HG03025 (cell line): Measurements from ENCODE around the gene MAPKAP1.

ENCODE experiments used
- ATAC-seq: cut with Tn5 transposase; IDR thresholded peaks from one replicate; pipeline ENCODE4 v1.9.1; 2021; ENCODE audit warnings: mild to moderate bottlenecking, moderate library complexity; ENCODE audit not compliant: unreplicated experiment, low FRiP score

The MAPKAP1 gene

DNA sequence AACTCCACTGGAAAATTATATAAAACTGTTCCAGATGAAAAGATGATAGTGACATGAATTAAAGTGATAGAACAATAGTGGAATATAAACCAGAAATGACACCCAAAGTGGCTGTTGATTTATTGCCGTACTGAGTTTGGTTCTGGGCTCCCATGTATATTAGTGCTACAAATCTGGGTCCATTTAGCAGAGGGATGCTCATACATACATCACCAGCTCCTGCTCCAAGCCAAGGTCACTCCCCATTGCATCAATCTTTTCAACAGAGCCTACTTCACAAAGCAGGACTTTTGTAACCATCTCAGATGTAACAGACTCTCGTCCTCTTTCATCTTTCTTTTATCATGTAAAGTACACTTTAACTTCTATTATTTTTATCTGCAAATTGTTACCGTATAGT, 236.8 kb downstream of the MAPKAP1 start:
- no peak for ATAC-seq

DNA sequence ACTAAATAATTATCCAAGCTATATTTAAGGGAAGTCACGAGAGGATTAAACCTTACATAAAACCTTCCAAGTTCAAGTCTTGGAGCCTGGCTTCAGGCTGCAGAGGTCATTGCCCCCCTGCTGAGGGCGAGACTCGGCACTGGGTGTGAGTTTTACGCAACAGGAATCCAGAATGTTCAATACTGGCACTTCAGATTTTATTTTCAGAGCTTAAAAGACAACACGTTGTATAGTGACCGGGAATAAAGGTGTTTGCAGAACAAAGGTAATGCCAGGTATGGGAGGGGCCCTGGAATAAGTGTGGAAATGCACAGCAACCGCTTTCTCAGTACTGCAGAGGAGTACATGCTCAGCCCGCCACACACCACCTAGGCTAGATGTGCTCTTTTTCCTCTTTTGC, 238.4 kb downstream of the MAPKAP1 start:
- no peak for ATAC-seq

DNA sequence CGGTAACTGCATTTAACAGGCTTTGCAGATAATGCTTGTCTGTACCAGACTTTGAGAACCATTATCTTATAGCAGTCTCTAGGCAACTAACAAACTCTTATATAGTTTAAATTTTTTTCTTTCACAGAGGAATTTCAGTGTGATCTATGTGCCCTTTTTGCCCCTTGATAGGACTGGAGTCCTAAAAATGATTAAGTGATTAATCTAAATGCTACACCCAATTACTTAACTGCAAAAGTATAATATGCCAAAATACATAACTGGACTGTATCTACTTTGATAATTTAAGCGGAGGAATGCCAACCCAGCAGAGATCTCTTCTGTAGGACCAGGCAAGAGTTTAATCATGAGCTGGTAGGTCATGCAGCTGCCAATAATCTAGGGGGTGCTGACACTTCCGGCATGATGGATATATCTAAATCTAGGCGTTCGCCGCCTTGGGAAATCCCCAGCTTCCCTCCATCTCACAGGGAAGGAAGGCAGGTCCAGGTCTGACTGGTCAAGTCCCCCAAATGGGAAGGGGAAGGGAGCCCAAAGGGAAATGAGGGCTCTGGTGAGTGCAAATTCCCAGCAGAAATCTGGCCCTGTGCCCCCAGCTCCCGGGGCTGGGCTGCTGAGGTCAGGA, 239.8 kb downstream of the MAPKAP1 start:
- no peak for ATAC-seq

- ATAC-seq: no peak
Observed at GRCh38 chr9:125466411-125466810, 240.6 kb downstream of the MAPKAP1 start.

DNA sequence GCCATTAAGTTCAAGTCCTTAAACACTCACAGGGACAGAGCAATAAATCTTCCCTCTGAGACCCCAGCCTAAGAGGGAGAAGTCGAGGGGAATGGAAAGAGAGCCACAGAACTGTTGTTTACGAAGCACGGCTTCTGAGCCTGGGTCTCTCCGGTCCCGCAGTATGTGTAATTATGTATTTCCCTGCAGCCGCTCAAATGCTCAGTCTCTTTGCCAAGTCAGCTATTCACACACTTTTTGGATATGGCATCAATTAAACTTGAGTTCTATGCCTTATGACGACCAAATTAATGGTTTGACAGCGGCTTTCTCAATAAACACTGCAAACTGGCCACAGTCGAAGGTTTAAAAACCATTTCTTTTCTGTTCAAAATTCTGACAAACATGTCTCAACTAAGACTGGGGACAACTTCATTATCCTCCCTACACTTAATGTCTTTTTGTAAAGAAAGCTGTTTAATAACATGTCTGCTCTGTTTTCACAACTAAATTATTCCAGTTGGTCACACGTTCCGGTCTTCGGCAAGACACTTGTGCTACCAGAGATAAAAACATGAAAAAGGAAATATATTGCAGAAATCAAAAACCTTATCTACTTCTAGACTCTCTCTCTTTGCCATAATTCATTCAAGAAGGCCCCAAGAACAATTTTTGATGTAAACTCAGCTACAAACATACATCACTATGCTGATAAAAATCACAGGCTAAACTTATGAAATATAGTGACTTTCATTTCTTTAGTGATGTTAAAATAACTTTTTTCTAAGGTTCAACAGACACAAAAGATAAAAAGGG, 242.2 kb downstream of the MAPKAP1 start:
- ATAC-seq: no peak

DNA sequence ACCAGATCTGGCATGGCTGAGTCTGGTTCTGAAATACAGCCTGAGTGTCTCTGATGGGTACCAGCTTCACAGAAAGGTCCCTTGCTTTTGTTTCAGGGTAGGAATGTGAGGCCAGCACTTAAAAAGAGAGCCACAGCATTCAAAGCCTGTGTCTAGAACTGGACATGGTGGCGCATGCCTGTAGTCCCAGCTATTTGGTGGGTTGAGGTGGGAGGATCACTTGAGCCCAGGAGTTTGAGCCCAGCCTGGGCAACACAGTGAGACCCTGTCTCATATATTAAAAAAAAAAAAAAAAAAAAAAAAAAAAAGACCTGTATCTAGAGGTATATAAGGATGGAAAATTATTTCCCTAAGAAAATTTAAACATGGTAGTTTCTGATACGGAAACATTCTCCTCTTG, 243.1 kb downstream of the MAPKAP1 start:
- ATAC-seq: no peak

GRCh38 chr9:125462861-125463291, 244.1 kb downstream of the MAPKAP1 start:
- no peak for ATAC-seq

GRCh38 chr9:125461636-125462190, 245.3 kb downstream of the MAPKAP1 start:
- no peak for ATAC-seq

GRCh38 chr9:125460883-125461635, 245.9 kb downstream of the MAPKAP1 start:
- no peak for ATAC-seq

DNA sequence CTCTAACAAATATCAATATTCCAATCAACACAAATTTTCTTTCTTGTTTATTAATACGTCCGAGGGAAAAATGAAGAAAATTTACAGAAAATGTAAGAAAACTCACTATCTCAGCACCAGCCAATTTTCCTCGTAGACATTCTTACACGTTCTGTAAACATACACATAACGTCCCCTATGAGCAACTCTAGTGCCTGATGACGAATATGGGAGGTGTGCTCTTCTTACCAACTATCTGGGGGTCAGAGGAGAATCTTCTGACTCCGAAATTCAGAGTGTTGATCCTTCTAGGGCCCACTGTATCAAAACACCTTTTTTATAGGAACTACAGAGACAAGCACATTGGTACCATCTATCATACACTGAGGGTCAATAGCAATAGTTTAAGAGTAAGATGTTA, 246.7 kb downstream of the MAPKAP1 start:
- no peak for ATAC-seq

GRCh38 chr9:125457357-125457756, 249.7 kb downstream of the MAPKAP1 start:
- no peak for ATAC-seq

DNA sequence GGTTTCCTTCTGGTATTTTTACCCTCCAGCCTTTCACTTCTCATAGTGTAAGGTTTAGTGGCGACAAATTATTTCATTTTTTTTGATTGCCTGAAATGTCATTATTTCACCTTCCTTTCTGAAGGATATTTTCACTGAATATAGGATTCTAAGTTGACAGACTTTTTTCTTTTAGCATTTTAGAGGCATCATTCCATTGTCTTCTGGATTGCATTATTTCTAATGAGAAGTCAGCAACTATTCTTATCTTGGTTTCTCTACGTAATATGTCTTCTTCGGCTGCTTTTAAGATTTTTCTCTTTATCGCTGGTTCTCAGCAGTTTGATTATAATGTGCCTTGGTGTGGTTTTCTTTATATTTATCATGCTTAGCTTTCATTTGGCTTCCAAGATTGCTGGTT, 251.1 kb downstream of the MAPKAP1 start:
- ATAC-seq: no peak

GRCh38 chr9:125455132-125455531, 251.9 kb downstream of the MAPKAP1 start:
- ATAC-seq: no peak

DNA sequence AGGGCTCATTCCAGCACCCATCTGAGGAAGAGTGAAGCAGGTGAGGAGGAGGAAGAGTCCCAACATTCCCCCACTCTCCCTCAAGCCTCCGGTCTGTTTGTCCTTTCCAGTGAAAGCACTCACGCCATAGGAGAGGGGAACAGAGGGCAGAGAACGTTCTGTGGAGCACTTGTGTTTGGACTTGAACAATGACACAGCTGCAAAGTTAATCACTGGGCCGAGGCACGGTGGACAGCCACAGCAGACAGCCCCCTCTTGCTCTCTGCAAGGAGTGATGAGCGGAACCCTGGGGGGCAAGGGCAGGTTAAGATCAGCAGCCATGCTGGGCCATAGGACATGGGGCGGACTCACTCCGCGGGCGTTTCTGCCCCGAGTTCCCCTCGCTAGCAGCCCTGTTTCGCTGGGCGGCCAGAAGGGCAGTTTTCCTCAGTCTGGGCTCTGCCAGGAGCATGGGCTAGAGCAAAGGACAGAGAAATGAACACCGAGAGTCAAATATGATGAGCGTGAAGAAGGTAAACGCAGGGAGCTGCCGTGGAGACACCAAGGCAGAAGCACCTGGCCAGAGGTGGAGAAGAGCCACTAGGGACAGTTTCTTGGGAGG, 259.7 kb downstream of the MAPKAP1 start:
- peak; percentile 17 for ATAC-seq

DNA sequence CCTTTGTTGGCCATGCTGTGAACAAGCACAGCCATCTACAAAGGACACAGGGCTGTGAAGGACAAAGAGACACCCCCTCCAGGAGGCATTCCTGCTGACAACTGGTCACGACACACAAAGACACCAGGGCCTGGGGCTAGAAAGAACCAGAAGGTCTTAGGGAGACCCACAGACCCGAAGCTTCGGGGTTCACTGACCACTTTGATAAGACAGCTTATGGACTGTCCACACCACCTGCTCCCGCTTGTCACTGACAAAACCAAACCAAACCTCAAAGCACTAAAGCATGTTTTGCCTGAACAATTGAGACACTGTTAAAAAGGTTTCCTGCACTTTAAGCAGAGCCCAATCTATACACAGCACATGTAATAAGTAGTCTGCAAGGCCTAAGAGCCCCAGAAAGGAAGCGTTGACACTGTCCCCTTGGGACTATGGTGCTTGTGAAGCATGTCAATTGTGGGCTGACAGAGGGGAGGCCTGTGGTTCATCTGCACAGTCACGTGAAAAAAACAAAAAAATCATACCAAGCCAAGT, 260.4 kb downstream of the MAPKAP1 start:
- peak; percentile 61 for ATAC-seq

DNA sequence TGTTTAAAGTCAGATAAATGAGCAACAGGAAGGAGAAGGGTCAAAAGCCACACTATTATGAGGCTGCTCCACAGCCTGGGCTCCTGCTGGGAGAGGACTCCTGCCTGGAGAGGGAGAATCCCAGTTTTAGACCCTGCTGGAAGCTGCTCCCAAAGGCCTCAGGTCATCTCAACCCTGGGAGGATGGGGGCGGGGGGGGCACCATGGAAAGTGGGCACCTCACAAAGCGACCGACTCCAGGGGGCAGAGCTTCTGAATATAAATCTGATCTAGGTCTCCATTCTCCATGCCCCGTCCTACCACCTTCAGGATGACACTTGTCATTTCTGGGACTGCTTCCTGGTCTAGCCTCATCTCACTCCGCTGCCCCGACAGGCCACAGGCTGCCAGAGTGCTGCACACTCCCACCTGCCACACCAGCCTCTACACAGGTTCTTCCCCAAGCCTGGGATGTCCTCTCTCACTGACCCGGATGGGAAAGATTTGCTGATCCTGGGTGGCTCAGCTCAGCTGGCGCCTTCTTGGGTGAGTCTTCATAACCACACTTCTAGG, 262.0 kb downstream of the MAPKAP1 start:
- no peak for ATAC-seq

DNA sequence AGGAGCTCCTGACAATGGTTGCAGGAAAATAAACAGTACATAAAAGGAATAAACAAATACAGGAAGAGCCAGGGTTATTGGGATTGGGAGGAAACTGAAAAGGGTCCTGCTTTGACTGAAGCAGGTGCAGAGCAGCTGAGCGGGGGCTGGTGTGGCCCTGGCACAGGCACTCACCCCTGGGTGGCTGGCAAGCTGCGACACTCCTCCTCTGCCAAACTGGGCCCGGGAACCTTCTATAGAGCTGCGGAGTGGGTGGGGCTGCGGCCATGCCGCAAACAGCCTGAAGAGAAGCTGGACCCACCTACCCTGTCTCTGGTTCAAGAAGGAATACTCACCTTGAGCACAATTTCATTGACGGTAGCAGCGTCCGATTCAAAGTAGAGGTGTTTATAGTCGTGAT, 262.8 kb downstream of the MAPKAP1 start:
- ATAC-seq: no peak

DNA sequence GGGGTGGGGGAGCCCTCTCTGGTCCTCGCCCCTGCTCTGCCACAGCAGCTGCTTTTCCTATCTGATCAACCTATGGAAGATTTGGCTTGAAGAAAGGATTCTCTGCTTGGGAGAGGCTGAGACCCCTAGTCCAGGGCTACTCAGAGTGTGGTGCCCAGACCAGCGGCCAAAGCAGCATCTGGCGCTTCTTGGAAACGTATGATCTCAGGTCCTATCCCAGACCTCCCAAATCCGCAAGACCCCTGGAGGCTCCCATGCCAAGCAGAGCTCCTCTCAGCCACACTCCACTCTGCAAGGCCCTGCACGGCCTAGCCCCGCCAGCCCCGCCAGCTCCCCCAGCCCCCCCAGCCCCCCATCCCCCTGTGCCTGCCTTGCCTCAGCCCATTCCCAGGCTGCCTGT, 263.6 kb downstream of the MAPKAP1 start:
- no peak for ATAC-seq

GRCh38 chr9:125442452-125442851, 264.6 kb downstream of the MAPKAP1 start:
- ATAC-seq: no peak

DNA sequence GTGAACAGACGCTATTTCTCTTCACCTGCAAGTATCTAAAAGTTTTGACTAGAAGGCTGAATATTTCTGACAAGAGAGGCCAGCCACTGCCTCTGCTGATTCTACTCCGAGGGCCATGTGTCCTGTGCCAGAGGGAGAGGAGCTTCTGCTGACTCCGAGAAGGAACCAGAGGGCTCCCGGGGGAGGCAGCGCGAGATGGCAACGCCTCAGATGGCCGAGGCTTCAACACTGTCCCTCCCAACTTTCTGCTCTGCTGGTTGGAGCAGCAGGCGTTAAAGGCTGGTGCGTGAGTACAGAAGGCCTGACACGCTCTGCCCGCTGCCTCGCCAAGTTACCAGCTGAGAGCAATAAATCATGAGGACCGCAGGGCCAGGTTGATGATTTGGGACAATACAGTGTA, 266.6 kb downstream of the MAPKAP1 start:
- no peak for ATAC-seq
